ENCODE data around the gene PET100. TPM values are rescaled to one million over a fixed set of nuclear protein-coding genes. Genes with fewer than 3 reads are reported as not detected.
A peak's percentile ranks its signal among the peaks of the same experiment; 100 is the strongest.

PET100 gene
- total and polyA plus RNA-seq, 10 of the 15 experiments (the other 5 are each of a cell fraction or from before 2014, with no cell fraction given) = 47.0 to 462 (median 126) TPM

DNA sequence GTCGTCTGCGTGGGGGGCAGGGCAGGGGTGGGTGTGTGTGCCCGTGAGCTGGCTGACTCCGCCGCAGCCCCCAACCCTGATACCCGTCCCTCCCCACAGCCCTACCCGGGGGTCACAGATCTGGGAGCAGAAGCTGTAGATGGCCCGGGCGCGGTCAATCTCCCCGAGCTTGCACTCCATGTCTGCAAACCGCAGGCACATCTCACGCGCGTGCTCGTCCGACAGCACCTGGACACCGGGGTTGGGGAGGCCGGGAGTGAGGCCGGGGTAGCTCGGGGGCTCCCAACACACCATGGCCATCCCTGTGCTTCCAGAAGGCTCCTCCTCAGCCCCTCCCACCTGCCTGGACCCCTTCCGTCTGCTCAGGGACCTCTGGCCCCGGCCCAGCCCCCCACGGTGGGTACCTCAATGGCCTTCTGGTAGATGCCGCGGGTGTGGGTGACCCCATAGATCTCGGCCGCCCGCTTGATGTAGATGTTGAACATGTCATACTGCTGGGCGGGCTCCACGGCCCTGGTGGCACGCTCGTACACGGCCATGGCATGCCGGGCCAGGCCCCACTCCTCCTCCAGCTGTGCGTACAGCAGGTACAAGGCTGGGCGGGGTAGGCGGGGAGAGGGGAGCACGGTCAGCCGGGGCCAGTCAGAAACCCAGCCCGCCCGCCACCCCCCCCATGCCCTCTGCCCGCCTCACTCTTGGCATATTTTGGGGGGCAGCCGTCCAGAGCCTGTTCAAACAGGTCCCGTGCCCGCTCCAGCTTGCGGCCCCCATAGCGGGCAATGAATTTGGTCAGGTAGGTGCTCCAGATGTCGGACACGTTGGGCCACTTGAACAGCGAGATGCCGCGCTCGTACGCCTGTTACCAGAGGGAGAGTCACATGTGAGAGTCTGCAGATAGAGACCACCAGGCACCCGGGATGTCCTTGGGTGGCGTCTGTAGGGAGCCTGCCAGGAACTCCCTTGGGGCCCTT, 8.9 kb upstream of the PET100 start:
- BruUV-seq (replicated peaks) = TSS peak; percentile 53
- no peak for TF ChIP-seq EED (IDR thresholded peaks at IDR 0.05; ENCODE audit: low read depth)
- TF ChIP-seq ZNF24 (IDR thresholded peaks at IDR 0.05) = no peak
- TF ChIP-seq, protein P1, sequence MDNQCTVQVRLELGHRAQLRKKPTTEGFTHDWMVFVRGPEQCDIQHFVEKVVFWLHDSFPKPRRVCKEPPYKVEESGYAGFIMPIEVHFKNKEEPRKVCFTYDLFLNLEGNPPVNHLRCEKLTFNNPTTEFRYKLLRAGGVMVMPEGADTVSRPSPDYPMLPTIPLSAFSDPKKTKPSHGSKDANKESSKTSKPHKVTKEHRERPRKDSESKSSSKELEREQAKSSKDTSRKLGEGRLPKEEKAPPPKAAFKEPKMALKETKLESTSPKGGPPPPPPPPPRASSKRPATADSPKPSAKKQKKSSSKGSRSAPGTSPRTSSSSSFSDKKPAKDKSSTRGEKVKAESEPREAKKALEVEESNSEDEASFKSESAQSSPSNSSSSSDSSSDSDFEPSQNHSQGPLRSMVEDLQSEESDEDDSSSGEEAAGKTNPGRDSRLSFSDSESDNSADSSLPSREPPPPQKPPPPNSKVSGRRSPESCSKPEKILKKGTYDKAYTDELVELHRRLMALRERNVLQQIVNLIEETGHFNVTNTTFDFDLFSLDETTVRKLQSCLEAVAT (IDR thresholded peaks at IDR 0.05) = no peak
- TF ChIP-seq TAF1 (IDR thresholded peaks at IDR 0.05; ENCODE audit: borderline replicate concordance, low read depth, low read length) = no peak
- no peak for TF ChIP-seq HCFC1 (IDR thresholded peaks at IDR 0.05; ENCODE audit: low read length)
- TF ChIP-seq ESRRA (IDR thresholded peaks at IDR 0.05; ENCODE audit: low read length) = no peak
- TF ChIP-seq, protein P2, sequence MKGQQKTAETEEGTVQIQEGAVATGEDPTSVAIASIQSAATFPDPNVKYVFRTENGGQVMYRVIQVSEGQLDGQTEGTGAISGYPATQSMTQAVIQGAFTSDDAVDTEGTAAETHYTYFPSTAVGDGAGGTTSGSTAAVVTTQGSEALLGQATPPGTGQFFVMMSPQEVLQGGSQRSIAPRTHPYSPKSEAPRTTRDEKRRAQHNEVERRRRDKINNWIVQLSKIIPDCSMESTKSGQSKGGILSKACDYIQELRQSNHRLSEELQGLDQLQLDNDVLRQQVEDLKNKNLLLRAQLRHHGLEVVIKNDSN (IDR thresholded peaks at IDR 0.05; ENCODE audit: borderline replicate concordance, extremely low read length, insufficient read depth, low read depth, low read length) = no peak
- no peak for TF ChIP-seq CHD2 (IDR thresholded peaks at IDR 0.05; ENCODE audit: borderline replicate concordance, low read depth, low read length)
- no peak for TF ChIP-seq CREM (IDR thresholded peaks at IDR 0.05; ENCODE audit: low read depth)
- TF ChIP-seq RUNX3 (IDR thresholded peaks at IDR 0.05; ENCODE audit: low read length) = no peak
- TF ChIP-seq FOXM1 (IDR thresholded peaks at IDR 0.05; ENCODE audit: low read depth, low read length) = no peak
- RAD21 ChIA-PET (ENCODE audit: unreplicated experiment) = no interaction called here
- Histone ChIP-seq H3K4me1 (ENCODE audit: control insufficient read depth, insufficient read depth, low read length) (no peaks in the 10 kb centered on the region), H3K27me3 (replicated peaks in 1 of 2; ENCODE audit: control insufficient read depth in 2 of 2, insufficient read depth in 2 of 2, low read length in 1 of 2) (no peaks in the 10 kb centered on the region), H4K20me1 (ENCODE audit: control insufficient read depth, insufficient read depth) (no peaks in the 10 kb centered on the region), H3K9me3 (replicated peaks; ENCODE audit: control insufficient read depth, insufficient read depth, low read length) (no peaks in the 10 kb centered on the region), H3K36me3 (ENCODE audit: control insufficient read depth in 2 of 2, insufficient read depth in 2 of 2, low read length in 1 of 2) (peaks cover 0 to 25% of the 10 kb centered on the region in 2 experiments; a peak in 3 of 4 replicates), H2AFZ (ENCODE audit: control insufficient read depth, low read depth, low read length) (no peak overlapping the region), H3K9ac (ENCODE audit: control insufficient read depth, insufficient read depth, low read length) (no peak overlapping the region), H3K27ac (ENCODE audit: control insufficient read depth, insufficient read depth) (no peak overlapping the region), H3K4me2 (ENCODE audit: control insufficient read depth, insufficient read depth) (no peak overlapping the region), H3K79me2 (ENCODE audit: control insufficient read depth, insufficient read depth, low read length) (no peaks in the 10 kb centered on the region), H3K4me3 (no peak overlapping the region)
- CTCF ChIA-PET = no interaction called here
- FAIRE-seq (no peak), ATAC-seq (no peak), DNase-seq (ENCODE audit: low read depth, low spot score) (no peak)
- 97% methylated on average over 48 of the region's 57 CpGs for WGBS (ENCODE audit: insufficient coverage, insufficient replicate concordance, low lambda C conversion rate, missing lambda C conversion rate)
- intact Hi-C loops (cut with micrococcal nuclease; ENCODE audit: unreplicated experiment) (no loop called here), in situ Hi-C loops (cut with MboI) (no loop called here)
- SMC1A ChIA-PET (ENCODE audit: uncharacterized antibody, unreplicated experiment) = no interaction called here
- POLR2A ChIA-PET = interaction anchor here (0.6 to 1.2 kb wide), 2 partner anchors 15 to 229 kb away, joined by 3 to 4 read pairs; no protein-coding TSS in a partner anchor

Measured in GM12878 (cell line).